Mesodermal cell (in vitro differentiated cells): ENCODE data around the gene SRSF9.

ENCODE experiments used
- H3K27ac ChIP-seq: 2 replicates; pipeline ENCODE4 v1.7.0; 2013; ENCODE audit warnings: mild to moderate bottlenecking, low read depth, low read length, moderate library complexity; ENCODE audit not compliant: severe bottlenecking
- H3K36me3 ChIP-seq: 2 replicates; pipeline ENCODE4 v1.7.1; 2013; ENCODE audit warnings: mild to moderate bottlenecking, low read length, moderate library complexity; ENCODE audit not compliant: control insufficient read depth, insufficient read depth
- H3K4me1 ChIP-seq: one replicate; pipeline ENCODE4 v1.7.1; 2013; ENCODE audit warnings: mild to moderate bottlenecking, low read length; ENCODE audit not compliant: insufficient read depth, control insufficient read depth, poor library complexity, severe bottlenecking
- H3K4me3 ChIP-seq: 2 replicates; pipeline ENCODE4 v1.7.0; 2013; ENCODE audit warnings: low read length, control low read depth, mild to moderate bottlenecking; ENCODE audit not compliant: insufficient read depth, poor library complexity, severe bottlenecking; ENCODE audit errors: extremely low read depth
- H3K9me3 ChIP-seq: 2 replicates; pipeline ENCODE4 v1.7.1; 2013; ENCODE audit warnings: mild to moderate bottlenecking, low read length, moderate library complexity; ENCODE audit not compliant: control insufficient read depth
- WGBS, 2 experiments: methylation state at CpG; one replicate each; pipeline ENCODE4 v1.1.5; 2013; ENCODE audit warnings: missing lambda C conversion rate in 2 of 2; ENCODE audit not compliant: insufficient coverage in 2 of 2; 5-methylcytosine and 5-hydroxymethylcytosine counted together

The SRSF9 gene

GRCh38 chr12:120428597-120429229 lies 40.8 kb downstream of the SRSF9 start:
- 79 to 85% methylated on average over 7 of the region's 8 CpGs for WGBS, 2 experiments

DNA sequence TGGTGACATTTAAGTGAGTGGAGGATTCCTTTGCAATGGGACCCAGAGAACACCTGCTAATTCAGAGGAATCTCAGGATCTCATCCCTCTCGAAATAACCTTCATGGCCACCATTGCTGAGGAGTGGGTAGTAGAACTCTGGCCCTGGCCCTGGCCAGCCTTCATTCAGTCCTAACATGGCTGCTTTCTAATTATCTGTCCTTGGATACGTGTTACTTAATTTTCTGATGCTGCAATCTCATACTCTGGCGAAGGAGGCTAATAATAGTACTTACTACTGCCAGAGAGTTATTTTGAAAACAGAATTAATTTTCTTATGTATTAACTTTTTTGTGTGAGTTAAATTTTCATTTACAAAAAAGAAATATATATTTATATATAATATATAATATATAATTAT lies 43.8 kb downstream of the SRSF9 start:
- WGBS, 2 experiments = 75% methylated on average over 2 of the region's 3 CpGs; no CpG with 5 or more reads in 1 of the 2 experiments
- H3K27ac ChIP-seq = no peak overlapping the region

More at GRCh38 chr12:120428597-120429229, 40.8 kb downstream of the SRSF9 start:
- Histone ChIP-seq H3K27ac (no peak overlapping the region), H3K36me3 (no peaks in the 10 kb centered on the region), H3K4me1 (no peaks in the 10 kb centered on the region), H3K9me3 (no peaks in the 10 kb centered on the region), H3K4me3 (no peak overlapping the region)

GRCh38 chr12:120422892-120423456 lies 46.6 kb downstream of the SRSF9 start:
- Histone ChIP-seq H3K4me3 (no peak overlapping the region), H3K9me3 (no peaks in the 10 kb centered on the region), H3K4me1 (no peaks in the 10 kb centered on the region), H3K27ac (no peak overlapping the region), H3K36me3 (no peaks in the 10 kb centered on the region)
- 98% methylated on average over 5 to 6 of the region's 7 CpGs for WGBS, 2 experiments

More for the DNA sequence above, 43.8 kb downstream of the SRSF9 start:
- H3K4me1 ChIP-seq = no peaks in the 10 kb centered on the region
- H3K9me3 ChIP-seq = no peaks in the 10 kb centered on the region
- H3K36me3 ChIP-seq = no peaks in the 10 kb centered on the region
- H3K4me3 ChIP-seq = no peak overlapping the region

GRCh38 chr12:120421701-120422100 lies 47.8 kb downstream of the SRSF9 start:
- Histone ChIP-seq H3K36me3 (no peaks in the 10 kb centered on the region), H3K4me1 (no peaks in the 10 kb centered on the region), H3K9me3 (no peaks in the 10 kb centered on the region), H3K27ac (no peak overlapping the region), H3K4me3 (no peak overlapping the region)
- WGBS, 2 experiments = 83 to 92% methylated on average over 4 of the region's 4 CpGs

- no peak overlapping the region for H3K4me3 ChIP-seq
- no peaks in the 10 kb centered on the region for H3K9me3 ChIP-seq
- no peaks in the 10 kb centered on the region for H3K36me3 ChIP-seq
- WGBS, 2 experiments = 93 to 100% methylated on average over 3 to 4 of the region's 4 CpGs
- no peaks in the 10 kb centered on the region for H3K4me1 ChIP-seq
- no peak overlapping the region for H3K27ac ChIP-seq
Measured at GRCh38 chr12:120417917-120418580, 51.5 kb downstream of the SRSF9 start.

- WGBS, 2 experiments = 92 to 95% methylated on average over 2 to 6 of the region's 7 CpGs
- no peak overlapping the region for H3K27ac ChIP-seq
- no peaks in the 10 kb centered on the region for H3K9me3 ChIP-seq
- no peak overlapping the region for H3K4me3 ChIP-seq
- no peaks in the 10 kb centered on the region for H3K36me3 ChIP-seq
- no peaks in the 10 kb centered on the region for H3K4me1 ChIP-seq
Measured at GRCh38 chr12:120416490-120417216, 52.9 kb downstream of the SRSF9 start.

DNA sequence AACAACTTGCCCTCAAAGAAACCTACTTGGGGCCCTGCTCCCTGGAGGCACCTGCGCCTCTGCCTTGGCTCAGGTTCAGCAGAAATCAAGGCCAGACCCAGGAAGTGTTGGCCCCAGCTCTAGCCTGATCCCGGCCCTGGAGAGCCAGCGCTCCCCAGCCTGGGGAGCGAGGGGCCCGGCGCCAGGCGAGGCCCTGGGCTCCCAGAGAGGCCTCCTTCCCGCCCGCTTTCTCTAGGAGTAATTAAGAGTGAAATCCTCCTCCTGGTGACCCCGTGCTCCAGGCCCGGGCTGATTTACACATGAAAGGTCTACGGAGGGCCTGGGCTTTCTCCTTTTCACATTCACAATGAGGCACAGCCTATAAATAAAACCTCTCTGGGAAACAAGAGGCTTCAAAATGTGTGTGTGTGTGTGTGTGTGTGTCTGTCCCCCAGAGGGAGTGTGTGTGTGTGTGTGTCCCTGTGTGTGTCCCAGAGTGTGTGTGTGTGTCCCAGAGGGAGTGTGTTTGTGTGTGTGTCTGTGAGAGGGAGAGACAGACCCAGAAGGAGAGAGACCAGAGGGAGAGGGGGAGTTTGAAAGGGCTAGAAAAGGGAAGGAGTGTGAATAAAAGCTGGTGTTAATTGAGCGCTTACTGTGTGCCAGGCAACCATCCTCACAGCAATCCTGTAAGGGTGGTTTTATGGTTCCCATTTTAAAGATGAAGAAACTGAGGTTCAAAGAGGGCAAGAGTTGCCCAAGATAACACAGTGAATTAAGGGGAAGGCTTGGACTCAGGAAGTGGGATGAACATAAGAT lies 55.5 kb downstream of the SRSF9 start:
- peak overlapping the region; percentile 66 for H3K27ac ChIP-seq
- no peaks in the 10 kb centered on the region for H3K4me1 ChIP-seq
- H3K4me3 ChIP-seq = no peak overlapping the region
- 31 to 36% methylated on average over 7 to 8 of the region's 13 CpGs for WGBS, 2 experiments
- no peaks in the 10 kb centered on the region for H3K36me3 ChIP-seq
- no peaks in the 10 kb centered on the region for H3K9me3 ChIP-seq

DNA sequence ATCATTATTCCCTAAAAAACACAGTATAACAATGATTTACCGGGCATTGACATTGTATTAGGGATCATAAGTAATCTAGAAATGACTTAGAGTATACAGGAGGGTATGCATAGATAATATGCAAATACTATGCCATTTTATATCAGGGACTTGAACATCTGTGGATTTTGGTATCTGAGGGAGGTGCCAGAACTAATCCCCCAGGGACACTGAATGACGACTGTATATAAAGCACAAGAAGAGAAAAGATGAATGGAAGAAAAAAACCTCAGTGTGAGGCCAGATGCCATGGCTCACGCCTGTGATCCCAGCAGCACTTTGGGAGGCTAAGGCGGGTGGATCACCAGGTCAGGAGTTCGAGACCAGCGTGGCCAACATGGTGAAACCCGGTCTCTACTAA lies 57.1 kb downstream of the SRSF9 start:
- no peaks in the 10 kb centered on the region for H3K4me1 ChIP-seq
- no peaks in the 10 kb centered on the region for H3K9me3 ChIP-seq
- no peaks in the 10 kb centered on the region for H3K36me3 ChIP-seq
- H3K27ac ChIP-seq = no peak overlapping the region
- no peak overlapping the region for H3K4me3 ChIP-seq
- WGBS, 2 experiments = 79 to 84% methylated on average over 2 to 3 of the region's 7 CpGs
